HG02571 (cell line): ENCODE measurements around the gene CCT7.
"Not testable (repeated sequence)": the region's sequence is repeated elsewhere in the genome, so short reads cannot be mapped to it uniquely, and the experiment has no call there.

Experiments
- ATAC-seq: cut with Tn5 transposase; IDR thresholded peaks from one replicate; pipeline ENCODE4 v1.9.1; 2021; ENCODE audit warnings: mild to moderate bottlenecking, moderate library complexity; ENCODE audit not compliant: unreplicated experiment

CCT7 gene

DNA sequence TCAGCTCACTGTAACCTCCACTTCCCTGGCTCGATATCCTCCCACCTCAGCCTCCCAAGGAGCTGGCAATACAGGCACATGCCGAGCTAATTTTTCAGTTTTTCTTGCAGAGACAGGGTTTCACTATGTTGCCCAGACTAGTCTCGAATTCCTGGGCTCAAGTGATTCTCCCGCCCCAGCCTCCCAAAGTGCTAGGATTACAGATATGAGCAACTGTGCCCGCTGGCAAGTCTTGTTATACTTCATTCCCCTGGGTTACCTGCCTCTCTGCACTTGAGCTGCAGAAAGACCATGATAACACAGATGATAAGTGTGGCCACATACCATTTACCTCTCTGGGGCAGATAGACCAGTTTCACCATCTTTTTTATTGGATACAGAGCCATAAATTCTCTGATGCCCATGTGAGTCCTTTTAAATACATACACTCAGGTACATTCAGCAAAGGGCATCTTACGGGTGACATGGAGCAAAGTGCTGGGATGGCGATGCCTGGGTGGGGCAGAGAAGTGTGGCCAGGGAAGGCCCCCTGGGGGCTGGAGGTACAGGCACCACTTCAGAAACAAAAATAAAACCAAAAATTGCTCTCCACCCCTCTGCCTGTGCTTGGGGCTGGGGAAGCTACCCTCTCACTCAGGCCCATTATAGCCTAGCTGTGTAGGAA, 20.4 kb downstream of the CCT7 start:
- ATAC-seq, result no peak

DNA sequence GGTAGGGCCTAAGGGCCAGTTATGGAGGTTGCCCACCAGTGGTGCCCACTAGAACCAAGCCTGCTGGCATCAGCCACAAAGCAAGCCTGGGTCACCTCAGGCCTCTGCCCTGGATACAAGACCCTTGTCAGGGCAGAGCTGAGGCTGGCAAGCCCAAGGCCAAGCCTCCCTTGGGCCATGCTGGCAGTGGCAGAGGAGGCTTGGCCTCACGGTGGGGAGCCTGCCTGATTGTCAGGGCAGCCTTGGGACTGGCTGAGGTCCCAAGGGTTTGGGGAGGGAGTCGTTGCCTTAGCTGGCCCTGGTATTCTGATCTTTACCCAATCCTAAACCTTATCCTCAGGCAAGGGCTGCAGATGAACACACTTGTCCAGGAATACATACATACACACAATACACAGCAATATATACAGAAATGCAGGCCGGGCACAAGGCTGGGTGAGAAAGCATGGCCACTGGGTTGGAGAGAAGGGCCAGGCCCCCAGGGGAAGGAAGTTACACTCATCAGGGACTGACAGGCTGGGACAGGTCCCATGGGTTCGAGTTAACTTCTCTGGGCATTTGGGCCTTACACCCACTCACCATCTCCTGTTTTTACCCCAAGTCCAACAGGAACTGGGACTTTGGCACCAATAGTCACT, 21.0 kb downstream of the CCT7 start:
- ATAC-seq, result no peak

DNA sequence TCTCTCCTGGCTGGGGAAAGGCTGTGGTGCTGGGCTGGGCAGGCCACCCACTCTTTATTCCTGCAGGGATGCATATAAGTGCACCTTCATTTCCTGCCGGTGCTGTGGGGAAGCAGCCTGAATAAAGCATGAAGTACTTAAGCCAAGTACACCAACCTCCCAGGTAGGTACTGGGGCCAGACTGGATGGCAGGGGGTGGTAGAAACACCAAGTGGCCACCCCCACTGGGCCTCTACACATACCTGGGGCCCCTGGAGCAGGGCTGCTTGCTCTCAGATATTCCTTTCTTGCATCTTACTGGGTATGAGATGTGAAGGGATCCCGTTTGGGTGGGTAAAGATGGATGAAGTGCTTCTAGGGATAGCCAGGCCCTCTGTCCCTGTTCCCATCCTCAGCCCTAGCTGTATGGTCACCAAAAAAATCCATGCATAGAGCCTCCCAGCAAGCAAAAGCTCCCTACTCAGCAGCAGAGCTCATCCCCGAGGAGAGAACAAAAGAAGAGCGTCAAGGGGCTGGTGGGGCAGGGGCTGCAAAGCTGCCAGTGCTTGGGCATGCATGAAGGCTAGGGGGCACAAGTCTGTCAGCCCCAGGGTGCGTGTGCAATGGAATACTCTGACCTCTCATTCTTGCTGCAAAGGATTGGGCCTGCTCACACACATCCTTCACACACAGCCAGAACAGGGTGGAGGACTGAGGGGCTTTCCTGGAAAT, 22.0 kb downstream of the CCT7 start:
- no peak for ATAC-seq

DNA sequence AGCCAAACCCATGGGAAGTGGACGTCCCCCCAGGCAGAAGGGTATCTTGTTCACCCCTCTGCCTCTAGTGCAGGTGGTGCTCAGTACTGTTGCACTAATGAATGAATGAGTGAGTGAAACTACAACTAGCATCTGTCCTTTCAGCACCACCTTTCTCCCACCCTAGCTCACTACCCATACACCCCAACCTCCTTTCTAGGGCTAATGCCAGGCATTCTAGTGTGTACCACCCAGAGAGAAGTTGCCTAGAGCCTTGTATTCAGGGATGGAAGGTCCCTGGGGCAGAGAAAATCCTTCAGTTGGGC, 22.5 kb downstream of the CCT7 start:
- ATAC-seq, result no peak

DNA sequence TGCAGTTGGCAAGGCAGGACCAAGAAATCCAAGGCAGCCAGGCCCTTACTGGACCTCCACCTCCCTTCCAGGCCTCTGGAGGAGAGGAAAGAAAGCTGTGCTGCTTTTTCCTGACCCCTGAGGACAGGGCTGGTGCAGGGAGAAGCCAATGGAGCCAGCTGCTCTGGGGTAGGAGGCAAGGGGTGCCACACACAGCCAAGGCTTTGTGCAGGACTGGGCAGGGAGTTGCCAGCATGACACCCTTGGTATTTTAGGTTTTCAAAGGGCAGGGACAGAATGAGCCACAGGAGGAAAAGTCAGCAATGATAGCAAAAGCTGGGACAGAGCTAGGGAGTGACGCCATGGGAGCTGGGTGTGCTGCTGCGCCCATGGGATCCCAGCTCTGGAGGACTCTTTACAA, 22.9 kb downstream of the CCT7 start:
- ATAC-seq, result no peak

DNA sequence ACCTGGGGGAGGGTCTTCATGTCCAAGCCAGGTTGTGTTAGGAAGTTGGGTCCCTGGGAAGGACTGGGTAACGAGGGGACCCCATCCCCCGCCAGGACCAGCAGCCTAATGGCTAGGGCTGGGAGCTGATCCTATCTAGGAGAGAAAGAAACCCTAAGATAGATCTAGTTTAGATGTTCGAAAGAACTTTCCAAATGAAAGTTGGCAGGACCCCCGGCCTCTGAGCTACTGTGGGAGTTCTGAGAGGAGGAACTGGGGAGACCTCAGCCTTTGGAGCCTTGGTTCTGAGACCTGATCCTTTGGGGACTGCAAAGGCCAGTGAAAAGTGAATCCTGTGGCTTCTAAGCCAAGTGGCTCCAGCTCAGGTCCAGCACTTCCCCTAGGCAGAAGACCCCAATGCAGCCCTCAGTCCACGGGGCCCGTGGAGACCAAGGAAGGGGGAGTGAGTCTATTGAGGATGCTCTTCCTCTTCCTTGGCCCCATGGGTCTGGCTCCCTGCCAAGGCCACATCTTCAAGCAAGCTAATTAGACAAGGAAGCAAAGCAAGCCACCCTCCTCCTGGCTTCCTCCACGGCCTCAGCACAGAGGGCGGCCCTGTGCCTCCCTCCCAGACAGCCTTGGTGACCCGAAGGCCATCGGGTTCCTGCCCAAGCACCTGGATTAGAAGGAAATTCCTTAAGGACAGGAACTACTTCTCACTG, 23.5 kb downstream of the CCT7 start:
- ATAC-seq, result no peak

DNA sequence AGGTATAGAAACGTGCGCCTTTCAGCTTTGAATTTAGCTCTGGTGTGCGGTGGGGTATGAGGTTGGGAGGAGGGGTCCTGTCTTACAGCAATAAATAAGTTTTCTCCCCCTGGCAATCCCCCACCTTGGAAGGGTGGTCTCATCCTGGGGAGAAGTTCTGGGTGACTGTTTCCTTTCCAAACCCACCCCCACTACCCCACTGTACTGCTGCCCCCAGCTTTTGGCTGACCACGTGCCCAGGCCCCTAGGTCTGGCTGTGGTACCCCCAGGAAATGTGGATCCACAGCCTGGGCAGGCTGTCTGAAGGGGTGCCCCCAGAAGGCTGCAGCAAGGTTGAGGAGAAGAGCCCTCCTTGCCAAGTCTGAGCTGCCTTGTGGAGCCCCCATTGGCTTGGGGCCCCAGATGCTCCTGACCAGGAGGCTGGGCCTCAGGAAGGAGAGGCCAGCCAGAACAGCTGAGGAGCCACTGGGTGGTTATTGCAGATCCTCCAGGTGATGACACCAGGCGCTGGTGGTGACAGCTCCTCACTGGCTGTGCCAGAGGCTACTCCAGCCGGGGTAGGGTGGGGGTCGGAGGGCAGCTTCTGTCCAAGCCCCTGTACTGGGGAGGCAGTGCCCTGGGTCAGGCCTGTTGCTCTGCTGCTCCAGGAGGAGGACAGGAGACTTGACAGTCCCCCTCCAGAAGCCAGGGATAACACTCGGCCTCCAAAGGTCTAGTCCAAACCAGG, 24.2 kb downstream of the CCT7 start:
- ATAC-seq, result no peak

DNA sequence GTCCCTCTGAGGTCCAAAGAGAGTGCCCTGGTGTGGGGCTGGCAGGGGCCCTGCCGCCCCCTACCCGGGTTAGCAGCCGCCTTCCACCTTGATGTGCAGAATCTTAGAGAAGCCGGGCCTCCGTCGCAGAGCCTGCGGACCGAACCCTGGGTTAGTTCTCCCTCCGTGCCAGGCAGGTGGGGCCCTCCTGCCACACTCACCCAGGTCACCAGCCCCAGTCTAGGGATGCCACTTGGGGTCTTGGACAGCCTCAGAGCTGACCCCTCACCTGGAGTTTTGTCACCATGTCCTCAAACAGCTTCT, 24.8 kb downstream of the CCT7 start:
- ATAC-seq, result no peak

DNA sequence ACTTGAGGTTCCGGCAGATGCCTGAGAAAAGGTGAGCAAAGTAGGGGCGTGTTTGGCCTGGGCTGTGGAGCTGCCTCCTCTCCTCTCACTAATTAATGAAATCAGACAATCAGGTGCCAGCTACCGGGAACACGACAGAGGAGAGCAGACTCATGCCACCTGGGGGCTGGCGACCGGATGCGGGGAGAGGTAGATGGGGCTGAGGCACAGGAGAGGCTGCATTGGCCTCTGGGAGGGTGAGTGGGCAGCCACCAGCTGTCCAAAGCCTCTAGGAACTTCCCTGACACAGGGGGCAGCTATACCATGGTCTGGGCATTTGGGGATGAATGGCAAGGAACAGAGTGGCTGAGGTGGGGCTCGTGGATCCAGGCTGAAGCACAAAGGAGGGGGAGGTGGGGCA, 25.2 kb downstream of the CCT7 start:
- ATAC-seq, result no peak

DNA sequence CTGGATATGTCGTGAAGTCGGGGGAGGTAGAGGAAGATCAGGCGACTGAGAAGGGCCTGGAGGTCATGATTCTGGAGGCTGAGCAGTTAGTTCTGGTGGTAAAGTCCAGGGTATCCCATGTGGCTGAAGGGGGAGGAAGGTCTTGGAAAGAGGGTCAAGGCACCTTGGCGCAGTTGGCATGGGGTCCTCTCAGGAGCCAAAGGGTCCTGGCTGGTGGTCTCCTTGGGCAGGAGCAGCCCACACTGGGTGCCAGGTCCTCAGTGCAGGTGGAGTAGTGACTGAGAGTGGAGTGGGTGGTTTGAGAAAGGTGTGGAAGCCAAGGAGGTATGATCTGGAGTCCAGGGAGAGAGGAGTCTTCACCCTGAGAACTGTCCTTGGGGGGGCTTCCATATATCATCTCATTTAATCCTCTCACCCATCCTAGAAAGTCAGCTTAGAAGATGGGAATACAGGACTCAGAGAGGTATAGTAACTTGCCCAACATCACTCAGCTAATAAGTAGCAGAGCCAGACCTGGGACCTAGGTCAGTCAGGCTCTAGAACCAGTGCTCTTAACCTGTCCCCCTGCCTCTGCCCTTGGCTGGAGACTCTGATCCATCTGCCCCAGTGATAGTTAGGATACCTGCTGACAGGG, 25.7 kb downstream of the CCT7 start:
- no peak for ATAC-seq

DNA sequence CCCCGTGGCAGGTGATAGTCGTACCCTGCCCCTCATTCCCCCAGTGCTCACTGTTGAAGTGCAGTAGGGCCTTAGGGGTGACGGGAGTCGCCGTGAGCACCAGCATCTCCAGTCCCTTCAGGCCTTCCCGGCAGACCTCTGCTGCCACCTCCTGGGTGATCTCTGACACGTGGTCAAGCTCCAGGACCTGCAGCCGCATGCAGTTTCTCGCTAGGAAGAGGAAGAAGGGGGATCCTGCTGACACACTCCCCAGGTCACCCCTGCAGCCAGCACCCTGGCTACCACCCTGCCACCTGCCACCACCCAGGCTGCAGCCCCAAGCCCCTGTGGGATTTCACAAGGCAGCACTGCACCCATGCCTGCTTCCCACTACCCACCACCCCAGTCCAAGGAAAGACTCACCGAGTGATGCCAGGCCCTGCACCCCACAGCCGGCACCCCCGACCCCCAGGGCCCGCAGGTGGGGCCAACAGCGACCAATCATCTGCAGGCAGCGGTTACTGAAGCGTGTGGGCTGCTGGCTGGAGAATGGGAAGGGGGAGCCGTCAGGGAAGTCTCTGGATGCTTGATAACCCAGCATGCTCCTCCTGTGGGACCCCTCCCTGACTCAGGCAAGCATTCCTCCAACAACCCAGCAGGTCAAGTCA, 26.4 kb downstream of the CCT7 start:
- ATAC-seq, result no peak

DNA sequence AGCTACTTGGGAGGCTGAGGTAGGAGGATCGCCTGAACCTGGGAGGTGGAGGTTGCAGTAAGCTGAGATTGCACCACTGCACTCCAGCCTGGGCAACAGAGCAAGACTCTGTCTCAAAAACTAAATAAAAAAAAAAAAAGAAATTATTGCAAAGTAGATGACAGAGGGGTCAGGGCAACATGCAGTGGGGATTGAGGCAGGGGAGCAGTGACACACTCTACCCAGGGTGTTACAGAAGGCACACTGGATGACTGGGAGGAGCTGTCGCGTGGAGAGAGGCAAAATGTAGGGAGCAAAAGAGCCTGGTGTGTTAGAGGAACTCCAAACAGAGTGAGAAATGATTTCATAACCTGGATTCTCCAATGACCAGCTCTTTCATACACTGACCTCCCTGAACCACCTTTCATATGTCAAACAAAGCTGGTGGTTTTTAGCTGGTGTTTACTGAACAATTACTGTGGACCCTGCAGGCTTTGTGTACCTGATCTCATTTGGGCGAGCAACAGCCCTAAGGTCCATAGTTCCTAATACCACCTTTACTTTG, 28.1 kb downstream of the CCT7 start:
- no peak for ATAC-seq

DNA sequence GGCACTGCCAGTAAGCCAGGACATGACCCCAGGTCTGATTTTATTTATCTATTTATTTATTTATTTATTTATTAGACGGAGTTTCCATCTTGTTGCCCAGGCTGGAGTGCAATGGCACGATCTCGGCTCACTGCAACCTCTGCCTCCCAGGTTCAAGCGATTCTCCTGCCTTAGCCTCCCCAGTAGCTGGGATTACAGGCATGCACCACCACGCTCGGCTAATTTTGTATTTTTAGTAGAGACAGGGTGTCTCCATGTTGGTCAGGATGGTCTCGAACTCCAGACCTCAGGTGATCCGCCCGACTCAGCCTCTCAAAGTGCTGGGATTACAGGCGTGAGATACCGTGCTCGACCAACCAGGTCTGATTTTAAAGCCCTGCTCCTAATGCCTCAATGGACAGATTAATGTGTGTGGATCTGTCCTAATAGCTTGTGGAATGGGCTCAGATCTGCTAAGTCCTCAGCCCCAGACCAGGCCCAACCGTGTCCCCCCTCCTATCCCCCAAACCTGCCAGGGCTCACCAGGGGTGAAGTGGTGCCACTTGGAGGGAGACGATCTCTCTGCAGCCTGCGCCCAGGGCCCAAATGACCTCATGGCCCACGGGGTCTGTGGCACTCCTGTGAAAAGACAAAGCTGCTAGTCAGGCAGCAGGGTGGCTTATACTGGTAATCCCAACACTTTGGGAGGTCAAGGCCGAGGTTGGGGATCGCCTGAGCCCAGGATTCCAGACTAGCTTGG, 28.8 kb downstream of the CCT7 start:
- not testable (repeated sequence) for ATAC-seq

DNA sequence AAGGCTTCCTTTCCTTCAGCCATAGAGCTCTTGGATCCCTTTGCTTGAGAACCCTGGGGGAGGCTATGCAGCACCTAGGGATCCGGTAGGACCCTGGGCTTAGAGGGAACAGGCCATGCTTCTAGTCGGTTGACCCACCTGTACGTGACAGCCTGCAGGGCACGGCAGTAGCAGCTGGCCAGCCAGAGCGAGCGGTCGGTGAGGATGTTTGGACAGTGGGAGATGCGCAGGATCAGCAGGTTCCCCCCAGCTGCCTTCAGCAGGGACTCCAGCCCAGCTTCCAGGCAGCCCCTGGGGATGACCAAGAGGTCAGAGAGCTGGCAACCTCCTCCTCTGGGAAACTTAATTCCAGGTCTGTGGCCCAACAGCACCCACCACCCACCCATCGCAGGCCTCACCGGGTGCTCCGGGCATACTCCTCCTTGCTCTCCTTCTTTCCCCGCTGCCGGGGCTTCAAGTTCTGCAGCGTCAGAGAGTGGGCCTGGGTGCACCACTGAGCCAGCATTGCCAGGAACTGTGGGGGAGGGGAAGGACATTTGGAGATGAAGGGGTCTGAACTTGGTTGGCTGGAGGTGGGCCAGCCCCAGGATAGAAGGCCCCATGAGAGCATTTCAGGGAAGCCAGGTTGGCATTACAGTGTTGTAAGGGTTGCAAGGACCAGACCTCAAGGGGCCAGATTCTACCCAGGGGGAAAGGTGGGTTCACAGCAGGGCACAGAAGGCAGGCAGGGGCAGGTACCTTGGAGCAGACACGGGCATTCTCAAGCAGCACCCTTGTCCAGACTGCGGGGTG, 29.6 kb downstream of the CCT7 start:
- no peak for ATAC-seq

DNA sequence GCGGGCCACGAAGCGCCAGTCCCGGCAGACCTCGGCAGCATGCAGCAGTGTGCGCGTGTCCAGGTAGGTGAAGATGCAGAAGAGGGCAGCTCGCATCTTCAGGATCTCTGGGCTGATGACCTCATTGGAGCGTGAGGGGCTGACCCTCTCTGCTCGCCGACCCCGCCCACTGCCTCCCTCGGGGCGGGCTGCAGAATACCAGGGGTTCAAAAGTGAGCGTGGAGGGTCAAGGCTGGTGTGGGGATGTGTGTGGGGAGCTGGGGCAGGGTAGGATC, 30.2 kb downstream of the CCT7 start:
- no peak for ATAC-seq

DNA sequence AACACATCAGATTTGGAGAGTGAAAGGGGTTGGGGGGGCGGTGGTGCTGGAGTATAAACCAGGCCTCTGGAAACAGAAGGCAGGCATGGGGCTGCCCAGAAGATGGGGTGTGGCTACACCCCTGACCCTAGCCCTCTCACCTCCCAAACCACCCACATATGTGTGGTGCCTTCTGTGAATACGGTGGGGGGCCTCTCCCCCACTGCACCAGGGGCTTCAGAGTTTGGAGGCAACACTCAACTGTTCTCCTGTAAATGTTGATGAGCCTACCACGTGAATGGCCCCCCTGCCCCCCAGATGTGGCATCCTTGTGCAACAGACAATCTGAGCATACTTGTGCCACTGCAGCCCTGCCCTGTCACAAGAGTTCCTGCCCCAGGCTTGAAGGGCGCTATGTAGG, 30.7 kb downstream of the CCT7 start:
- no peak for ATAC-seq

DNA sequence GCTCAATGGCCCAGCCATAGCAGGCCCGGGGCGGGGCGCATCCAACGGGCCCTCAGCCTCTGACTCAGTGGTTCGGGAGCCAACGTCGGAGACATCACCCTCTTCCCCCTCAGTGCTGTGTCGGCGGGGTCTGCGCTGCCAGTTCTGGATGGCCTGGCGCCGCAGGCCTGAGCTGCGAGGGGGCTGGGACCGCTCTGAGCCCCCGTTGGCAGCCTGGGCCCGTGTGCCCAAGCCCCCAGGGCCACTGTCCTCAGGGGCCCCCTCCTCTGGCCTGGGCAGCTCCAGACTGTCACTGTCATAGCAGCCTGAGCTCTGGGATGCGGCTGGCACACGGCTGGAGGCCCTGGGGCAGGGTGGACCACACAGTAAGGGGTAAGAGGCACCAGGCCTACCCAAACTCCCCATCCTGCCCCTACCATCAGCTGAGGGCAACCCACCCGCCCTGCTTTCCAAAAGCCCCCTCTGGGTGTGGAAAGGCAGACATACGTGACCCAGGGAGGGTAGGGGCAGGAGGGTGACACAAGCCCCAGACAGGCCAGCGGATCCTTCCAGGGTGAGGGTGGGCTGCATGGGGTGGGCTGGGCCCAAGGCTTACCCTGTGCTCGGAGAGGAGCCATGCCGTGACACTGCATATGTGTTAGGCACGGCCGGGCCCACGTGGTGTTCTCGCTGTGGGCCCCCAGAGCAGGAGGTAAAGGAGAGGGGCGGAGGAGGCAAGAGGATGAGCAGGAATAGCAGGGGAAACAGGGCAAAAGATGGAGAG, 31.4 kb downstream of the CCT7 start:
- ATAC-seq, result no peak
